Neural crest cell (in vitro differentiated cells): ENCODE measurements around the gene ART3. TPM values are rescaled to one million over a fixed set of nuclear protein-coding genes. Genes with fewer than 3 reads are reported as not detected.
A peak's percentile ranks its signal among the peaks of the same experiment; 100 is the strongest.

Source experiments
- DNase-seq: peaks from one replicate; pipeline ENCODE4 v3.0.0; 2021; ENCODE audit warnings: low read depth, mixed read lengths, low spot score
- H3K27ac Mint-ChIP-seq: one replicate; pipeline ENCODE4 v1.8.0; 2021; ENCODE audit warnings: mild to moderate bottlenecking, mixed read lengths; ENCODE audit not compliant: unreplicated experiment
- H3K27me3 Mint-ChIP-seq: 2 replicates; pipeline ENCODE4 v1.8.0; 2021; ENCODE audit warnings: low read depth, mild to moderate bottlenecking, mixed read lengths
- H3K36me3 Mint-ChIP-seq: 2 replicates; pipeline ENCODE4 v1.8.0; 2021; ENCODE audit warnings: low read depth, mild to moderate bottlenecking, mixed read lengths
- H3K4me1 Mint-ChIP-seq: 2 replicates; pipeline ENCODE4 v1.8.0; 2021; ENCODE audit warnings: mixed read lengths
- H3K4me3 Mint-ChIP-seq: one replicate; pipeline ENCODE4 v1.8.0; 2021; ENCODE audit warnings: mild to moderate bottlenecking, mixed read lengths
- H3K9me3 Mint-ChIP-seq: 2 replicates; pipeline ENCODE4 v1.8.0; 2021; ENCODE audit warnings: mixed read lengths
- CTCF ChIP-seq: fragments of 200-600 bp; sonication (generic); conservative IDR thresholded peaks from 2 replicates; pipeline ENCODE4 v1.5.0; 2021; ENCODE audit warnings: antibody characterized with exemption, mild to moderate bottlenecking
- long read RNA-seq: library from polyadenylated mRNA; unstranded; transcript quantifications from one replicate; pipeline ENCODE4 v2.0.0, GENCODE V29; 2020
- total RNA-seq: library from RNA; stranded (reverse); gene quantifications from 2 replicates; pipeline ENCODE4 v1.2.1, GENCODE V29; 2021

Gene ART3
- not detected in 2 replicates for total RNA-seq
- long read RNA-seq = 0 reads

- Mint-ChIP-seq H3K9me3 (no peaks in the 10 kb centered on the region), H3K27ac (peak within 1 kb of the TSS; percentile 76)
Measured at GRCh38 chr4:76074468-76074867, at the start of gene ART3. Gene ART3 (plus strand): TSS chr4:76074709. CDS start chr4:76075890, 1,181 bp downstream.

GRCh38 chr4:76028350-76028765, 46.2 kb upstream of the ART3 start:
- Mint-ChIP-seq H3K4me3 (no peak overlapping the region), H3K9me3 (no peaks in the 10 kb centered on the region), H3K27me3 (peaks cover 8% of the 10 kb centered on the region), H3K27ac (no peak overlapping the region), H3K36me3 (no peaks in the 10 kb centered on the region), H3K4me1 (no peaks in the 10 kb centered on the region)
- DNase-seq = no peak
- no peak for TF ChIP-seq CTCF

More at GRCh38 chr4:76074468-76074867, at the start of gene ART3:
- no peaks in the 10 kb centered on the region for H3K36me3 Mint-ChIP-seq
- peaks cover 14% of the 10 kb centered on the region for H3K4me1 Mint-ChIP-seq
- no peak for TF ChIP-seq CTCF
- no peak for DNase-seq
- no peaks in the 10 kb centered on the region for H3K27me3 Mint-ChIP-seq
- no peak within 1 kb of the TSS for H3K4me3 Mint-ChIP-seq

GRCh38 chr4:76029300-76029699, 45.2 kb upstream of the ART3 start:
- no peak for DNase-seq
- Mint-ChIP-seq H3K4me1 (no peaks in the 10 kb centered on the region), H3K9me3 (no peaks in the 10 kb centered on the region), H3K27ac (no peak overlapping the region), H3K4me3 (no peak overlapping the region), H3K27me3 (peaks cover 8% of the 10 kb centered on the region), H3K36me3 (no peaks in the 10 kb centered on the region)
- TF ChIP-seq CTCF = no peak

DNA sequence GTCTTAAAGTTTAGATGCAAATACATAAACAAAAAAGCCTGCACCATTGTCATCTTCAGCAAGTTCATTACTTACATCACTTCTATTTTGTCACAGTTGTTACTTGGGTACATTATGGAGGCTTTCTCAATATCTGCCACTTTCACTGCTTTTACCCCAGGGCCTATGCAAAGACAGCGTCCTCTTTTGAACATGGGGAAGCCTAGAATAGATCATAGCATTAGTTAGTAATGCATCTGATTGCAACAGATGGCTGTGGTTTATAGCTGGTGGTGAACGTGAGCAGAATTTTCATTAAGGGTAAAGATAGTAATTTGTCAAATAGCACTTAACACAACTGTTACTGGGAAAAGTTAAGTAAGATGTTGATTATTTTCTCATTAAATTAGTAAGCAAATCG, 39.4 kb upstream of the ART3 start:
- no peaks in the 10 kb centered on the region for H3K36me3 Mint-ChIP-seq
- no peaks in the 10 kb centered on the region for H3K4me1 Mint-ChIP-seq
- no peak overlapping the region for H3K27ac Mint-ChIP-seq
- no peak for TF ChIP-seq CTCF
- DNase-seq = no peak
- no peaks in the 10 kb centered on the region for H3K9me3 Mint-ChIP-seq
- H3K4me3 Mint-ChIP-seq = no peak overlapping the region
- peaks cover 4% of the 10 kb centered on the region for H3K27me3 Mint-ChIP-seq

DNA sequence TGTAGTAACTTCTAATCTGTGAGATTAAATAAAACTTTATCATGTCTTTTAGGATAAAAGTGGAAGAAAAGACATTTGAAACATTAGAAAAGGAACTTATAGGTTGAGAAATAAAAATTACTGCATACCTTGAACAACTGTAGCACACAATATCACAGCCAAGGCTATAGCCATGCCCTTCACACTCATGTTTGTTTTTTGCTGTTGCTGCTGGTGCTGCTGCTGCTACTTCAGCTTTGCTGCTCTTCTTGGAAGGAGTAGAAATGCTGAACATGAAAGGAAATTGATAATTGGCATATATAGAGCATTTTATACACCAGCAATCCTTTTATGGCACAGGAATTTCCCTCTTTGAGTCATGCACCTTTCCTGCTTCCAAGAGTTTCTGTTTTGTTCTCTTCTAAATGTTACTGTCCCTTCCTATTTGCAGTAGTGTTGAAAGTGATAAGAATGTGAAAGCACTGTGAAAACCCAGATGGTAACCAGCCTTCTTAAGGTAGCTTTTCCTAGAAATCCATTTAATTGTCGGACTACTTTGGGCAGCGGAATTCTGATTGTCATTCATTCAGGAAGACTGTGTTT, 38.6 kb upstream of the ART3 start, which contains the start of gene CXCL11:
TSS of gene CXCL11 (minus strand) at position 272 of the 582 bp plus-strand sequence. CDS start at position 189, 83 bp downstream.
- Mint-ChIP-seq H3K9me3 (no peaks in the 10 kb centered on the region), H3K27me3 (no peaks in the 10 kb centered on the region), H3K4me1 (no peaks in the 10 kb centered on the region), H3K27ac (no peak within 1 kb of the TSS), H3K36me3 (no peaks in the 10 kb centered on the region), H3K4me3 (no peak within 1 kb of the TSS)
- no peak for TF ChIP-seq CTCF
- DNase-seq = no peak
